Measurements from ENCODE around the gene LAIR2.

The LAIR2 gene

DNA sequence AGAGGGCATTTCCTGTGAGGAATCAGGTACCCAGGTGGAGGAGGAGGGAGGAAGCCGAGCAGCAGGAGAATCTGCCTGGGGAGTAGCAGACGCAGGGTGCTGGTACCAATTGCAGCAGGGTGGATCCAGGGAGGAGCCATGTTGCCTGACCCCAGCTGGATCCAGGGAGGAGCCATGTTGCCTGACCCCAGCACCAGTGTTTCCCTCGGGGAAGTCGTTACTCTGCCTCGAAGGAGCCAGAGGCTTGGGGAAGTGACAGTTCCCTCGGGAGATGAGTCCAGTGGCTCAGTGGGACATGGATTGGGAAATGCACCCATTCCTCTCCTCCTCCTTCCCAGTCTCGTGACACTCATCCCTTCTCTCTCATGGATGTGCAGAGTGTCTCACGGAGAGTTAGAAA lies 31.5 kb downstream of the LAIR2 start:
- DNase-seq (ENCODE audit: low read depth in 2 of 2), result no peak

DNA sequence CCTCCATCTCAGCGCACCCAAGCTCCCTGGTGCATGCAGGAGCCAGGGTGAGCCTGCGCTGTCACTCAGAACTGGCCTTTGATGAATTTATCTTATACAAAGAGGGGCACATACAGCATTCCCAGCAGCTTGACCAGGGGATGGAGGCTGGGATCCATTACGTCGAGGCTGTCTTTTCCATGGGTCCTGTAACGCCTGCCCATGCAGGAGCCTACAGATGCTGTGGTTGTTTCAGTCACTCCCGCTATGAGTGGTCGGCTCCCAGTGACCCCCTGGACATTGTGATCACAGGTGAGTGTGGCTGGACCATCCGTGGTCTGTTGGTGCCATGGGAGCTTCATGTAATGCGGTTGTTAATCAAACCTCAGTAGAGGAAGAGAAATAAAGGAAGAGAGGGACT lies 33.0 kb downstream of the LAIR2 start:
- no peak for DNase-seq (ENCODE audit: low read depth in 2 of 2)

DNA sequence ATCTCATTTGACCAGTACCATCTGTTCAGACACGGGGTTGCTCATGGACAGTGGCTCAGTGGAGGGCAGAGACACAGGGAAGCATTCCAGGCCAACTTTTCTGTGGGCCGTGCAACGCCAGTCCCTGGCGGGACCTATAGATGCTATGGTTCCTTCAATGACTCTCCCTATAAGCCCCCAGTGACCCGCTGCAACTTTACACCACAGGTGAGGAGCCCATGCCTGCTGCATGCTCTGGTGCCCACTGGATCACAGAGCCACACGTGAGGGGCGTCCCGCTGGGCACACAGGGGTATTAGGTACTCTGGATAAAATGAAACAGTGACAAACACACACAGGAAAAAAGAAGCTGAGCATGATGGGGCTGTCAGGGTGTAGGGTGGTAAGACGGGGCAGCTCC lies 34.3 kb downstream of the LAIR2 start:
- DNase-seq (ENCODE audit: low read depth in 2 of 2), result no peak

DNA sequence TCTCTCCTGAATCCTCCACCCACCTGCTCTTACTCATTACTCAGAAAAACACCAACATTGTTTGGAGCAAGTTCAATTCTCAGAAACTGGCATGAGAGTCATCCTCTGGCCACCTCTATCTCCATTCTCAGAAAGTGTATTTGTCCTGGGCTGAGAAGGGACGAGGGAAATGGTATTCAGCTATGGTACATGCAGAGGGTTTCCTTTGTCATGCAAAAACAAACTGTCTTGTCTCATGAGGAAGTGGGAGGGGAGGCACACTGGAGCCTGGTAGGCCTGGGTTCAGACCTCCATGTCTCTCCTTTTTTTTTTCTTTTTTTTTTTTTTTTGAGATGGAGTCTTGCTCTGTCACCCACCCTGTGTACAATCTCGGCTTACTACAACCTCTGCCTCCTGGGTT lies 39.1 kb downstream of the LAIR2 start:
- no peak for DNase-seq (ENCODE audit: low read depth in 2 of 2)

DNA sequence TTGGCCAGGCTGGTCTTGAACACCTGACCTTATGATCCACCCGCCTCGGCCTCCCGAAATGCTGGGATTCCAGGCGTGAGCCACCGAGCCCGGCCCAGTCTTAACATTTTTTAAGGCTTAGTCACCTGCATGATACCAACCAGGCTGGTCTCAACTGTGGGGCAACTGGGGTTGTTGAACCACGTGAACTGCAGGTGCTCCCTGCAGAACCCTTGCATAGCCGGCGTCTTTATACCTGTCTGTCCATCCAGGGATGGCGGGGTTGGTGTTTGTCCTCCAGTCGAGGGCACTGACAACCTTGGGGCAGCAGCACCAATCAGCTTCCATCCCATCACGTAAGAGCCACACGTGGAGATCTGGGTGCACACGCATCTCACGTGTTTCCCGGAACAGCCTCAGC lies 46.2 kb downstream of the LAIR2 start:
- DNase-seq (ENCODE audit: low read depth in 2 of 2), result no peak

DNA sequence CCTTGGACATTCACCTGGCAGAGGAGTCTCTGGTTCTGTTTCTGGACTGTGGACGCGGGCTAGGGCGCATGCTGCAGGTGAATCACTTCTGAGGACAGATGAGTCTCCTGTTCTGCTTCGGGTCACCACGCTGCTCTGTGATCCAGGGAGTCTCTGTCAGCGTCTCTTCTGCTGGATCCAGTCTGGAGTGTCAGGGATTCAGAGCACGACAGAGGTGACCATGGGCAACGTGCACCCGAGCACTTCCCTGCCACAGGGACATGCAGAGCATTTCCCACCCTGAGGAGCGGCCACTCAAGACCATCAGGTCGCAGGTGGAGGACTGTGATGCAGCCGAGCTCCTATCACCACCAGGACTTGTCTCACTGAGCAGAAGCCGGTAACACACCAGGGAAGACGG lies 46.6 kb downstream of the LAIR2 start:
- no peak for DNase-seq (ENCODE audit: low read depth in 2 of 2)

DNA sequence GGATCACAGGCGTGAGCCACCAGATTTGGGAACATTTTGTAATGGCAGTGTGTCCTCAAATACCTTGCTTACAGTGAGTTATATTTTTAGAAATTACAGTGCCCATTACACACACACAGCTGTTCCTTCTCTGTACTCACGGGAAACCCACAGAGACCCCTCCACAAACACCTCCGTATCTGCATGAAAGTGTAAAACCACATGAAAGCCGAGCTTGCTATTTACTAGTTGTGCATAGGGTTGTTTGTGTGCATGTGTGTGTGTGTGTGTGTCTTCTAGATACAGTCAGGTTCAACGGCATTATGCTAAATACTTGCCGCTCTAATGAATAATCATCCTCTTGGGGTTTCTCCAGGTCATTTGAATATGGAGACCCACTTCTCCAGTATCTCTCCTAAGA lies 48.7 kb downstream of the LAIR2 start:
- DNase-seq (ENCODE audit: low read depth in 2 of 2), result no peak

DNA sequence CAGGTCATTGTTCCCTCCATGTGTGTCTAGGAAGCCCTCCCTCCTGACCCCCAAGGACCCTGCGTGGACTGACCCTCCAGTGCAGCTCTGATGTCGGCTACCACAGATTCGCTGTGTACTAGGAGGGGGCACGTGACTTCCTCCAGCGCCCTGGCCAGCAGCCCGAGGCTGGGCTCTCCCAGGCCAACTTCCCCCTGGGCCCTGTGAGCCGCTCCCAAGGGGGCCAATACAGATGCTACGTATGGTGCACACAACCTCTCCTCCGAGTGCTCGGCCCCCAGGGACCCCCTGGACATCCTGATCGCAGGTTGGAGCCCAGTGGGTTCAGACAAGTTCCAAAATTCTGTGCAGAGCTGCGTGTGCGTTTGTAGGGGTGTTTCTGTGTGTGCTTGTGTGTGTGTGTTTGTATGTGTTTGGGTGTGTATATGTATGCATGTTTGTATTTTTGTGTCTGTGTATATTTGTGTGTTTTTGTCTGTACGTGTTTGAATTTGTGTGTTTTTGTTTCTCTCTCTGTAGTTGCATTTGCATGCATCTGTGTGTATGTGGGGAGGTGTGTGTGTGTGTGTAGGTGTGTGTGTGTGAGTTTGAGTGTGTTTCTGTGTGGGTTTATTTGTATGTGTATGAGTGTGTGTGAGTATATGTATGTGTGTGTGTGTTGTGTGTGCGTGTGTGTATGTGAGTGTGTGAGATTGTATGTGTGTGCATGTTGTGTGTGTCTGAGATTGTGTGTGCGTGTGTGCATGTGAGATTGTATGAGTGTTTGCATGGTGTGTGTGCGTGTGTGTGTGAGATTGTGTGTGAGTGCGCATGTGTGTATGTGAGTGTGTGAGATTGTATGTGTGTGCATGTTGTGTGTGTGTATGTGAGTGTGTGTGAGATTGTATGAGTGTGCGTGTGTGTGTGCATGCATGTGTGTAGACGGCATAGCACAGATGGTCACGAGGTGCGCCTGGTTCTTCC lies 49.6 kb downstream of the LAIR2 start:
- no peak for DNase-seq (ENCODE audit: low read depth in 2 of 2)

DNA sequence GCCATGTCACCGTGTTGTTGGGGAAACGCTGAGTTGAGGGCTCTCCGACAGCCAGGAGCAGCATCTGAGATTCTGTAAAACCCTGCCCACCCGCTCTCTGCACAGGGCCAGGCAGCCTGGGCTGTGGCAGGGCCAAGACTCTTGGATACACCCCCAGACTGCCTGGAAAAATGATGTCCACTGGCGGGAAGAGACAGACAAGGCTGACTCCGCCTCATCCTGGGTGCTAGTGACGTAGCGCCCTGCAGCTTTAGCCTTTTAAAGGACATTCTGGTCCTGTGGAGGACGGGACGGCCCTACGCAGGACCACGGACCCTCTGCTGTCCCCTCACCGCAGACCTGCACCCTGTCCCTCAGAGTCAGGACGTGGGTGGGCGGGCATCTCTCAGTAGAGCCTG lies 50.3 kb downstream of the LAIR2 start:
- DNase-seq (ENCODE audit: low read depth in 2 of 2), result no peak

DNA sequence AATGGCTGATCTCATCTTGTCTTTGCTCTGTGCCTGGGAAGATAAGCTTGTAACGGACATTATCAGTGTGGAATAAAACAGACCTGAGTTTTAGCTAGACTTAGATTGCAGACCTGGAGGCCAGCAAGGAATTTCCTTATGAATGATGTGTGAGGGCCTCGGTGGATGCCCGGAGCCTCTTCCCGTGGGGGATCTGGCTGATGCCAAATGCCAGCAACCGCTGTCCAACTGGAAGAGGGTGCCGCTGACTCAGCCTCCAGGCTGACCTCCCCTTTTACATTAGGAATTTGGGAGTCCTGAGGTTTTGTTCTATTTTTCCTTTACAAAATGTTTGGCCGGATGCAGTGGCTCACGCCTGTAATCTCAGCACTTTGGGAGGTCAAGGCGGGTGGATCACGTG lies 51.4 kb downstream of the LAIR2 start:
- no peak for DNase-seq (ENCODE audit: low read depth in 2 of 2)

DNA sequence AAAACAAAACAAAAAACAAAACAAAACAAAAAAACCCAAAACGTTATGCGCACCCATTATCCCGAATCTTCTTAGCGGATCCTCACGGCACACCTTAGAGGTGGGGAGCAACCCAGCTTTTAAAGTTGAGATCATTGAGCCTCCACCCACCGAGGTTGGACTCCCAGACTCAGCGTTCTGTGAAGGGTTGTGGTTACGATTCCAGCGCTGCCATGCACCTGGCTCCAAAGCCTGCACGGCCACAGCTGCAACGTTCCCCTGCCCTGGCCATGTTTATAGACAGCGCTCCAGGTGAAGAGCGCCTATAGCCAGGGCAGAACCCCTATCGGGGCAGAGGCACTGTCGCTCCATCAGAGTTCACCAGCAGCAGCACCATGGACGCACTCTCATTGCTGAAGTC lies 52.3 kb downstream of the LAIR2 start:
- DNase-seq (ENCODE audit: low read depth in 2 of 2), result no peak

DNA sequence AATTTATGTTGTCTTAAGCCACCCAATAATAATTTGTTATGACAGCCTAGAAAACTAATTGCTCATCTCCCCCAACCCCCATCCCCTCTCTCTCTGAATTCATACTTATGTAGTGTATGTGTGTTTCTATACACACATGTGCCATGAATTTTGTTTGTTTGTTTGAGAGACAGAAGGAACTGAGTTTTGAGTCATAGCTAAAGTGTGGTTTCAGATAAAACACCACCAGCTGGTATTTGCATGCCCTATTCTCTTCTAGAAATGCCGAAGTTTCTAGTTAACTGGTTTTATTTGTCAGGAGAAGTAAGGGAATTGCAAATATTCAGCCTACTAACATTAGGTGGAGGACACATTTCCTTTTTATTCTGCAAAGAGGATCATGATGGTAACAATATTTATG lies 53.6 kb downstream of the LAIR2 start:
- no peak for DNase-seq (ENCODE audit: low read depth in 2 of 2)

DNA sequence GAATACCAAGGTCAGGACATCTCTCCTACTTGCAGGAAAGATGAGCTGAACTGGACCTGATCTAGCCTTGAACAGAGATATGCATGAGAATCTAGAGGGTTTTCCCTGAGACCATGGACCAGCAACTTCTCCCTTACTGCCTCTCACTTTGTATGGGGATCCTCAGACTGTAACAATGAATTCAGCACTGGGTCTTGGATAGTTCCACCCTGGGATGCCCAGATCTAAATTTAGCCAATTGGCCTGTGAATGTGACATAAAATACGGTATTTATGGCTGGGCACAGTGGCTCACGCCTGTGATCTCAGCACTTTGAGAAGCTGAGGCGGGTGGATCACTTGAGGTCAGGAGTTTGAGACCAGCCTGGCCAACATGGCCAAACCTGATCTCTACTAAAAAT lies 55.7 kb downstream of the LAIR2 start:
- no peak for DNase-seq (ENCODE audit: low read depth in 2 of 2)

Measured in stimulated activated CD4-positive, alpha-beta T cell treated with anti-CD3 and anti-CD28 coated beads, Interleukin-1b, Interleukin-23, amount 100 ng/mL, for 4 hours (primary cell).